Neuronal stem cell (in vitro differentiated cells): ENCODE results near the gene CBY1. TPM values are rescaled to one million over a fixed set of nuclear protein-coding genes. Genes with fewer than 3 reads are reported as not detected.

ENCODE experiments used
- DNase-seq: peaks from one replicate; pipeline ENCODE4 v3.0.0-alpha.2; 2013; ENCODE audit warnings: low spot score
- H2AFZ ChIP-seq: one replicate; pipeline ENCODE4 v1.6.1; 2013; ENCODE audit warnings: mild to moderate bottlenecking, low read length, inconsistent platforms
- H2AK5ac ChIP-seq: 2 replicates; pipeline ENCODE4 v1.6.1; 2013; ENCODE audit warnings: low read depth, mild to moderate bottlenecking, inconsistent platforms, low read length, moderate library complexity, mixed read lengths
- H2BK120ac ChIP-seq: 2 replicates; pipeline ENCODE4 v1.6.1; 2013; ENCODE audit warnings: low read depth, mild to moderate bottlenecking, inconsistent platforms, low read length, moderate library complexity, mixed read lengths
- H2BK12ac ChIP-seq: one replicate; pipeline ENCODE4 v1.6.1; 2013; ENCODE audit warnings: low read length, inconsistent platforms
- H2BK15ac ChIP-seq: 2 replicates; pipeline ENCODE4 v1.6.1; 2013; ENCODE audit warnings: mild to moderate bottlenecking, low read length, inconsistent platforms, mixed read lengths
- H2BK5ac ChIP-seq: one replicate; pipeline ENCODE4 v1.6.1; 2013; ENCODE audit warnings: inconsistent platforms, mild to moderate bottlenecking, low read length, moderate library complexity
- H3K14ac ChIP-seq: one replicate; pipeline ENCODE4 v1.6.1; 2013; ENCODE audit warnings: low read length, inconsistent platforms
- H3K18ac ChIP-seq: 2 replicates; pipeline ENCODE4 v1.6.1; 2013; ENCODE audit warnings: low read length, inconsistent platforms
- H3K23ac ChIP-seq: 2 replicates; pipeline ENCODE4 v1.6.1; 2013; ENCODE audit warnings: low read depth, mild to moderate bottlenecking, mixed read lengths, low read length, inconsistent platforms; ENCODE audit not compliant: poor library complexity
- H3K27ac ChIP-seq: replicated peaks from 3 replicates; pipeline ENCODE4 v1.5.1; 2013; ENCODE audit warnings: low read length, inconsistent platforms
- H3K27me3 ChIP-seq, 3 experiments: 2 replicates each; pipeline ENCODE4 v1.6.1; 2013; ENCODE audit warnings: low read length in 3 of 3, mild to moderate bottlenecking in 2 of 3, inconsistent platforms in 1 of 3, low read depth in 1 of 3, mixed read lengths in 1 of 3, moderate library complexity in 1 of 3; ENCODE audit not compliant: control insufficient read depth in 3 of 3, insufficient read depth in 3 of 3
- H3K36me3 ChIP-seq, 2 donors: replicated peaks in 1 of 2; 2 replicates each; pipeline ENCODE4 v1.6.1; 2013; ENCODE audit warnings: low read length in 2 of 2; ENCODE audit not compliant: control insufficient read depth in 2 of 2, insufficient read depth in 2 of 2
- H3K4ac ChIP-seq: 2 replicates; pipeline ENCODE4 v1.6.1; 2013; ENCODE audit warnings: inconsistent platforms, mild to moderate bottlenecking, low read length, moderate library complexity
- H3K4me1 ChIP-seq, 2 donors: 1 replicate in 1 of 2; 2 replicates in 1 of 2; pipeline ENCODE4 v1.6.1; 2013; ENCODE audit warnings: low read length in 2 of 2, low read depth in 1 of 2; ENCODE audit not compliant: control insufficient read depth in 2 of 2, insufficient read depth in 1 of 2
- H3K4me2 ChIP-seq: one replicate; pipeline ENCODE4 v1.6.1; 2013; ENCODE audit warnings: mild to moderate bottlenecking, low read length, inconsistent platforms; ENCODE audit not compliant: insufficient read depth, poor library complexity, severe bottlenecking
- H3K4me3 ChIP-seq, 2 donors: 2 replicates each; pipeline ENCODE4 v1.5.1; 2013; ENCODE audit warnings: low read length in 2 of 2, mild to moderate bottlenecking in 2 of 2, inconsistent platforms in 1 of 2, moderate library complexity in 1 of 2
- H3K79me1 ChIP-seq: one replicate; pipeline ENCODE4 v1.6.1; 2013; ENCODE audit warnings: low read depth, mild to moderate bottlenecking, inconsistent platforms, low read length, moderate library complexity
- H3K9ac ChIP-seq: one replicate; pipeline ENCODE4 v1.6.1; 2013; ENCODE audit warnings: mild to moderate bottlenecking, low read depth, low read length, inconsistent platforms; ENCODE audit not compliant: poor library complexity
- H3K9me3 ChIP-seq, 2 donors: replicated peaks in 1 of 2; 2 replicates each; pipeline versions ENCODE3 to v1.6.1; 2013; ENCODE audit warnings: low read length in 2 of 2, mild to moderate bottlenecking in 2 of 2, inconsistent platforms in 1 of 2, low read depth in 1 of 2, mixed read lengths in 1 of 2, moderate library complexity in 1 of 2; ENCODE audit not compliant: control insufficient read depth in 2 of 2, insufficient read depth in 1 of 2
- H4K8ac ChIP-seq: one replicate; pipeline ENCODE4 v1.6.1; 2013; ENCODE audit warnings: low read depth, mild to moderate bottlenecking, inconsistent platforms, low read length, moderate library complexity
- H4K91ac ChIP-seq: one replicate; pipeline ENCODE4 v1.6.1; 2013; ENCODE audit warnings: low read length, low read depth, mild to moderate bottlenecking, inconsistent platforms; ENCODE audit not compliant: poor library complexity
- WGBS, 2 donors: extraction: QIAGEN DNeasy Blood & Tissue Kit; methylation state at CpG; one replicate each; pipeline ENCODE4 v1.1.7; 2013; ENCODE audit warnings: missing lambda C conversion rate in 2 of 2, mixed read lengths in 1 of 2; ENCODE audit not compliant: insufficient read length in 2 of 2, insufficient replicate concordance in 1 of 2; ENCODE audit errors: extremely low coverage in 2 of 2; 5-methylcytosine and 5-hydroxymethylcytosine counted together
- polyA plus RNA-seq, 2 experiments: library from polyadenylated mRNA; stranded (reverse); fragments of 200-250 nt; gene quantifications; one replicate each; pipeline ENCODE4 v1.2.3, GENCODE V29; 2013

The CBY1 gene
- polyA plus RNA-seq (2013, experiment 1 of 2), result 39.4 TPM
- polyA plus RNA-seq (2013, experiment 2 of 2), result 40.4 TPM

GRCh38 chr22:38656256-38657044 lies at the start of gene CBY1, which contains the start of gene FAM227A:
Gene CBY1 (plus strand): TSS chr22:38656638. CDS start chr22:38668055, 11,417 bp downstream.
Gene FAM227A (minus strand): TSS chr22:38656392. CDS start chr22:38650168, 6,224 bp downstream.
- peak within 1 kb of the TSS; percentile 2 for H2BK15ac ChIP-seq
- H2BK12ac ChIP-seq, result peak within 1 kb of the TSS; percentile 43
- peak within 1 kb of the TSS; percentile 91 for H3K9ac ChIP-seq
- peak; percentile 94 for DNase-seq
- H2BK5ac ChIP-seq, result peak within 1 kb of the TSS; percentile 99
- peak within 1 kb of the TSS; percentile 92 for H3K18ac ChIP-seq
- no peak within 1 kb of the TSS for H2AK5ac ChIP-seq
- no peak within 1 kb of the TSS for H3K4ac ChIP-seq
- WGBS, 2 donors, result no CpG with 5 or more reads among the region's 66 CpGs
- peak within 1 kb of the TSS; percentile 95 for H2AFZ ChIP-seq
- peak within 1 kb of the TSS; percentile 1 for H3K23ac ChIP-seq
- peaks cover 3% of the 10 kb centered on the region for H3K79me1 ChIP-seq
- H4K91ac ChIP-seq, result no peak within 1 kb of the TSS
- no peaks in the 10 kb centered on the region for H3K9me3 ChIP-seq
- H3K27me3 ChIP-seq, result no peaks in the 10 kb centered on the region
- H3K4me1 ChIP-seq, result peaks cover 5 to 7% of the 10 kb centered on the region in 2 donors
- peak within 1 kb of the TSS; percentile 81 to 99 for H3K4me3 ChIP-seq
- peak within 1 kb of the TSS; percentile 95 for H3K27ac ChIP-seq
- no peak within 1 kb of the TSS for H4K8ac ChIP-seq
- H3K14ac ChIP-seq, result peak within 1 kb of the TSS; percentile 56
- H3K4me2 ChIP-seq, result peak within 1 kb of the TSS; percentile 72
- H2BK120ac ChIP-seq, result no peak within 1 kb of the TSS
- peaks cover 0 to 11% of the 10 kb centered on the region in 2 donors for H3K36me3 ChIP-seq

GRCh38 chr22:38607680-38608079 lies 48.8 kb upstream of the CBY1 start:
- Histone ChIP-seq H3K36me3 (peaks cover 2 to 23% of the 10 kb centered on the region in 2 donors), H4K8ac (no peak overlapping the region), H2BK5ac (no peak overlapping the region), H3K4me1 (no peaks in the 10 kb centered on the region), H3K14ac (no peak overlapping the region), H4K91ac (no peak overlapping the region), H3K9ac (no peak overlapping the region), H3K79me1 (no peaks in the 10 kb centered on the region), H3K4me2 (no peak overlapping the region), H3K4me3 (no peak overlapping the region), H3K27me3 (no peaks in the 10 kb centered on the region), H3K27ac (no peak overlapping the region), H2AFZ (no peak overlapping the region), H2BK120ac (no peak overlapping the region), H2BK12ac (no peak overlapping the region), H3K23ac (no peak overlapping the region), H3K9me3 (no peaks in the 10 kb centered on the region), H3K18ac (no peak overlapping the region), H3K4ac (no peak overlapping the region), H2BK15ac (no peak overlapping the region), H2AK5ac (no peak overlapping the region)
- no peak for DNase-seq
- no CpG with 5 or more reads among the region's 3 CpGs for WGBS, 2 donors

- Histone ChIP-seq H3K27ac (no peak overlapping the region), H3K9me3 (no peaks in the 10 kb centered on the region), H3K36me3 (peaks cover 4 to 19% of the 10 kb centered on the region in 2 donors), H3K27me3 (no peaks in the 10 kb centered on the region), H2AFZ (no peak overlapping the region), H2BK5ac (no peak overlapping the region), H4K8ac (no peak overlapping the region), H2BK120ac (no peak overlapping the region), H2BK12ac (no peak overlapping the region), H3K4ac (no peak overlapping the region), H4K91ac (no peak overlapping the region), H3K18ac (no peak overlapping the region), H3K79me1 (no peaks in the 10 kb centered on the region), H3K4me1 (no peaks in the 10 kb centered on the region), H2BK15ac (no peak overlapping the region), H3K23ac (no peak overlapping the region), H3K9ac (no peak overlapping the region), H3K4me2 (no peak overlapping the region), H2AK5ac (no peak overlapping the region), H3K4me3 (no peak overlapping the region), H3K14ac (no peak overlapping the region)
- no CpG with 5 or more reads among the region's 13 CpGs for WGBS, 2 donors
- no peak for DNase-seq
Observed at GRCh38 chr22:38608992-38609750, 47.3 kb upstream of the CBY1 start.

- no peak overlapping the region for H3K4me3 ChIP-seq
- no peak overlapping the region for H2BK12ac ChIP-seq
- H3K79me1 ChIP-seq, result no peaks in the 10 kb centered on the region
- H3K4ac ChIP-seq, result no peak overlapping the region
- no peak overlapping the region for H4K8ac ChIP-seq
- no peak overlapping the region for H2AFZ ChIP-seq
- no CpG with 5 or more reads among the region's 5 CpGs for WGBS, 2 donors
- H3K36me3 ChIP-seq, result peaks cover 5 to 23% of the 10 kb centered on the region in 2 donors
- H3K14ac ChIP-seq, result no peak overlapping the region
- no peak overlapping the region for H4K91ac ChIP-seq
- no peak overlapping the region for H2BK15ac ChIP-seq
- no peak overlapping the region for H3K4me2 ChIP-seq
- H3K9me3 ChIP-seq, result no peaks in the 10 kb centered on the region
- H3K9ac ChIP-seq, result no peak overlapping the region
- no peak overlapping the region for H3K27ac ChIP-seq
- H3K18ac ChIP-seq, result no peak overlapping the region
- H3K23ac ChIP-seq, result no peak overlapping the region
- no peak overlapping the region for H2AK5ac ChIP-seq
- H3K27me3 ChIP-seq, result no peaks in the 10 kb centered on the region
- no peak for DNase-seq
- H2BK5ac ChIP-seq, result no peak overlapping the region
- H3K4me1 ChIP-seq, result peaks cover 0 to 3% of the 10 kb centered on the region in 2 donors
- H2BK120ac ChIP-seq, result no peak overlapping the region
Observed at GRCh38 chr22:38610234-38610633, 46.2 kb upstream of the CBY1 start.
